Retinal pigment epithelial cell (primary cell): ENCODE measurements around the gene EBF4.

Source experiments
- DNase-seq: peaks from one replicate; pipeline ENCODE4 v3.0.0-alpha.2; 2010; ENCODE audit warnings: low read depth
- H3K4me3 ChIP-seq: 2 replicates; pipeline ENCODE4 v1.5.1; 2011; ENCODE audit warnings: mild to moderate bottlenecking, low read length, control low read depth, moderate library complexity
- TF ChIP-seq, protein P1 (sequence below): conservative IDR thresholded peaks from 2 replicates; pipeline ENCODE4 v1.5.1; 2011; ENCODE audit warnings: low read depth, low read length, control low read depth, inconsistent platforms

Gene EBF4

GRCh38 chr20:2705931-2706645, 13.5 kb downstream of the EBF4 start:
- TF ChIP-seq, protein P1, sequence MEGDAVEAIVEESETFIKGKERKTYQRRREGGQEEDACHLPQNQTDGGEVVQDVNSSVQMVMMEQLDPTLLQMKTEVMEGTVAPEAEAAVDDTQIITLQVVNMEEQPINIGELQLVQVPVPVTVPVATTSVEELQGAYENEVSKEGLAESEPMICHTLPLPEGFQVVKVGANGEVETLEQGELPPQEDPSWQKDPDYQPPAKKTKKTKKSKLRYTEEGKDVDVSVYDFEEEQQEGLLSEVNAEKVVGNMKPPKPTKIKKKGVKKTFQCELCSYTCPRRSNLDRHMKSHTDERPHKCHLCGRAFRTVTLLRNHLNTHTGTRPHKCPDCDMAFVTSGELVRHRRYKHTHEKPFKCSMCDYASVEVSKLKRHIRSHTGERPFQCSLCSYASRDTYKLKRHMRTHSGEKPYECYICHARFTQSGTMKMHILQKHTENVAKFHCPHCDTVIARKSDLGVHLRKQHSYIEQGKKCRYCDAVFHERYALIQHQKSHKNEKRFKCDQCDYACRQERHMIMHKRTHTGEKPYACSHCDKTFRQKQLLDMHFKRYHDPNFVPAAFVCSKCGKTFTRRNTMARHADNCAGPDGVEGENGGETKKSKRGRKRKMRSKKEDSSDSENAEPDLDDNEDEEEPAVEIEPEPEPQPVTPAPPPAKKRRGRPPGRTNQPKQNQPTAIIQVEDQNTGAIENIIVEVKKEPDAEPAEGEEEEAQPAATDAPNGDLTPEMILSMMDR: no peak
- H3K4me3 ChIP-seq: no peak overlapping the region
- no peak for DNase-seq

DNA sequence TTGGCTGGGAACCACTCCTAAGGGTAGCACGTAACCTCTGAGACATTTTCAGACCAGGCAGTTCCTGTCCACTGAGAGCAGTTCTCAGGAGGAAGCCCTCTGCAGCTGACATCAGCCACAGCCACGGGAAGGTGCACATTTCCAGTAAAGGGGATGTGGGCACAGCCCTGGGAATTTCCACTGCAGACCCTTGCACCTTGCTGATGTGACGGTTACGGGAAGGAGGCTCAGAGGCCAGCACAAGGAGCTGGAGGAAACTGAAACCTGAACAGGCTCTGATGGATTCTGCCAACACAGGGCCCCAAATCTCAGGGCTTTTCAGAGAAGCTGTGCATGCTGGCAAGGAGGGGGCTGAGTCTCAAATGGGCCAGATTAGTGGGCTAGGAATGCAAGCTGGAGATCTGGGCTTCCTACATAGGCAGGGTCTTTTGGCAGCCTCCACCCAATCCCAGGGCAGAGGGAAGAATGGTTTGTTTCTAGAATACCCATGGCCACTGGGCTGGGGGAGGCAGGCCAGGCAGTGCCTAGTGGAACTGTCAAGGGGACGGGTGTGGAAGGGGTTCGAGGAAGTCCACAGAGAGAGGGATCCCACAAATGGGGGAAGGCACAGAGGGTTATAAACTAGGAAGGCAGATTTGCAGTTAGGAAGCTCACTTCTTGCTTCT, 14.2 kb downstream of the EBF4 start:
- H3K4me3 ChIP-seq: no peak overlapping the region
- TF ChIP-seq, protein P1: no peak
- DNase-seq: no peak

DNA sequence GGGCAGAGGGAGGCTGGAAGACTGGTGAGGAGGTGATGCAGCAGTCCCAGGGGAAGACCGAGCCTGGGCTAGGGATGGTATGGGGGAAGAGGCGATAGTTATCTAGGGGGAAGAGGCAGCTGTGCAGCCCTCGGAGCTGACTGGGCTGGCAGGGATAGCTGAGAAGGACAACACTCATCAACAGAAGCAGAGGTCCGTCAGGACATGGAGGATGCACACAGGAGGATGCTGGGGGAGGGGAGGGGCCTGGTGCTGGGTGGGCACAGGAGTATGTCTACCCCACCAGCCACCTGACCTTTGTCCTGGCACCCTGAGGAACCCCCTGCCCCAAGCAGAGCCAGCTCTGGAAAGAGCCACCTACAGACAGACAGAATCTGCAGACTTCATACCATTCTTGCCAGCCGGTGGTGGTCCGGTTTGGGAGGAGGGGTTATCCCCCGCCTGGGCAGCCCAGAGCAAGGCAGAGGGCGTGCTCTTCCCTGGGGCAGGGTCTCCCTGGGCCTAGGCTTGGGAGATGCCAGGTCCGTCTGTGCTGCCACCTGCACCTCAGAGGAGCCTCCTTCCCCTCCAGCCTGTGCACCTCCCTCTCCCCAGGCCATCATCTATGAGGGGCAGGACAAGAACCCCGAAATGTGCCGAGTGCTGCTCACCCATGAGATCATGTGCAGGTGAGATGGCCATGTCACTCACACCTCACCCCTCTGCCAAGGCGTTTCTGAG, 14.9 kb downstream of the EBF4 start:
- TF ChIP-seq, protein P1: no peak
- no peak for DNase-seq

GRCh38 chr20:2708073-2708415, 15.5 kb downstream of the EBF4 start:
- no peak overlapping the region for H3K4me3 ChIP-seq
- no peak for DNase-seq
- TF ChIP-seq, protein P1: no peak

More for the DNA sequence above, 14.9 kb downstream of the EBF4 start:
- no peak overlapping the region for H3K4me3 ChIP-seq

- no peak for DNase-seq
- H3K4me3 ChIP-seq: no peak overlapping the region
- TF ChIP-seq, protein P1: no peak
These were observed 16.1 kb downstream of the EBF4 start for GRCh38 chr20:2708665-2709064.

DNA sequence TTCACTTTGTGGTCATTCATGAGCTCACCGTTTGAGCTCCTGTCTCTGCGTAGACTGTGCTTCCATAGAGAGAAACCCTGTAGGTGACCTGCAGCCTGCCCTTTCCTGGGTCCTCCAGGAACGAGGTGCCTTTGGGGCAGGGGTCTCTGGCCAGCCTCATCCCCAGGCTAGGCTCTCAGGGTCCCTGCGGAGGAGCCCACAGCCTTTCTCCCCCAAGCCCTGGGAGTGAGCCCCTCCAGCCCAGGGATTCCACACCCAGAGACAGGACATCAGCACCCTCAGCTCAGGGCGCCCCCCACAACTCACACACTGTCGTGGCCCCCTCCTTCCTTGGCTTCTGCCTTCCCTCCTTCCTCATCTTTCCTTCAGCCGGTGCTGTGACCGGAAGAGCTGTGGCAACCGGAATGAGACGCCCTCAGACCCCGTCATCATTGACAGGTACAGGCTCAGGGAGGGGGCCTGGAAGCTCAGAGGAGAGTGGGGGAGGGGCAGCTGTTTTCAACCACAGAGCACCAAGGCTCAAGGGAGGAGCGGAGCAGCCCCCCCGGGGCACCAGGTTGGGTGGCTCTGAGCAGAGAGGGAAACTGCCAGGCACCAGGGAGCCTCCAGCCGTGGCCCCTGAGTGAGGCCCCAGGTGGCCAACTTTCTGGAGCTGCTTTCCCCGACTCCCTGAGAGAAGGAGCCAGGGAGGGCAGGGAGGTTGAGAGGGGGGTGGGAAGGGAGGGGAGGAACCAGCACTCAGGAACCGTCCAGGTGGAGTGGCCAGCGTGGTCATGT, 16.8 kb downstream of the EBF4 start:
- no peak for DNase-seq
- TF ChIP-seq, protein P1: no peak

More for the DNA sequence above, 16.8 kb downstream of the EBF4 start:
- H3K4me3 ChIP-seq: no peak overlapping the region
